Measurements from ENCODE around the gene HSPA14.

The HSPA14 gene

GRCh38 chr10:14876764-14877163, 38.7 kb downstream of the HSPA14 start:
- no peak overlapping the region for H3K4me3 ChIP-seq (ENCODE audit: low read depth, low read length)
- DNase-seq (ENCODE audit: low read depth) = no peak
- TF ChIP-seq CTCF (conservative IDR thresholded peaks at IDR 0.05; ENCODE audit: low read depth, low read length) = no peak

GRCh38 chr10:14878266-14879123, 40.4 kb downstream of the HSPA14 start, which contains the start of gene SUV39H2:
Gene SUV39H2 (plus strand): TSS chr10:14878866. CDS start chr10:14878889, 23 bp downstream.
- TF ChIP-seq CTCF (conservative IDR thresholded peaks at IDR 0.05; ENCODE audit: low read depth, low read length) = peak; percentile 7
- peak within 1 kb of the TSS; percentile 92 for H3K4me3 ChIP-seq (ENCODE audit: low read depth, low read length)
- DNase-seq (ENCODE audit: low read depth) = peak; percentile 97

- DNase-seq (ENCODE audit: low read depth) = no peak
Measured at GRCh38 chr10:14879124-14879927, 41.2 kb downstream of the HSPA14 start.

GRCh38 chr10:14879928-14880193, 41.8 kb downstream of the HSPA14 start:
- H3K4me3 ChIP-seq (ENCODE audit: low read depth, low read length) = peak overlapping the region; percentile 69
- TF ChIP-seq CTCF (conservative IDR thresholded peaks at IDR 0.05; ENCODE audit: low read depth, low read length) = no peak
- DNase-seq (ENCODE audit: low read depth) = no peak

More at GRCh38 chr10:14879124-14879927, 41.2 kb downstream of the HSPA14 start:
- H3K4me3 ChIP-seq (ENCODE audit: low read depth, low read length) = peak overlapping the region; percentile 69
- TF ChIP-seq CTCF (conservative IDR thresholded peaks at IDR 0.05; ENCODE audit: low read depth, low read length) = no peak

- TF ChIP-seq CTCF (conservative IDR thresholded peaks at IDR 0.05; ENCODE audit: low read depth, low read length) = no peak
- H3K4me3 ChIP-seq (ENCODE audit: low read depth, low read length) = peak overlapping the region; percentile 69
- DNase-seq (ENCODE audit: low read depth) = no peak
Measured at GRCh38 chr10:14880229-14880628, 42.1 kb downstream of the HSPA14 start.

- DNase-seq (ENCODE audit: low read depth) = no peak
- no peak for TF ChIP-seq CTCF (conservative IDR thresholded peaks at IDR 0.05; ENCODE audit: low read depth, low read length)
- H3K4me3 ChIP-seq (ENCODE audit: low read depth, low read length) = no peak overlapping the region
Measured at GRCh38 chr10:14884082-14884481, 46.0 kb downstream of the HSPA14 start.

All from choroid plexus epithelial cell (primary cell).